Measurements from ENCODE around the gene PARM1. TPM values are rescaled to one million over a fixed set of nuclear protein-coding genes. Genes with fewer than 3 reads are reported as not detected.

PARM1 gene
- polyA plus RNA-seq, 1 of the 3 experiments (the other 2 are of a cell fraction): not detected

DNA sequence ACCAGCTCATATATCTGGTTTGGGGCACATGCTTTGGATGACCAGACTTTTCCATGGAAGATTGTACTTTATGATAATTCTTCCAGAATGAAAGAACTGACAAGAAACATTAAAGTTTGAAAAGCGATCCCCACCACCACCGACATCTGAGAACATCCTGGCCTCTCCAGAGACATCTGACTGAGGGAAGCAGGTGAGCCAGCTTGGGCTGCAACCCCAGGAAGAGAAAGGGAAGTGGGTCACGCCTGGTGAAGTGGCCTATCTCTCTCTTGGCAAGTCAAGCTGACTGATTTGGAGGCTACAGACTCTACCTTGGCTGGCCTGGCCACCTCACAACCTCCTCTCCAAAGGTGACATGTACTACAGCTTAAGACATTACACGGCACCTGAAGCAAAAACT is 20.7 kb downstream of the PARM1 start:
- no peaks in the 10 kb centered on the region for H3K36me3 ChIP-seq (replicated peaks in 1 of 2; ENCODE audit: control insufficient read depth in 1 of 2, insufficient read depth in 2 of 2, low read length in 1 of 2)
- no peak overlapping the region for H2AFZ ChIP-seq (ENCODE audit: low read depth)
- H4K20me1 ChIP-seq (ENCODE audit: insufficient read depth): no peaks in the 10 kb centered on the region
- no peaks in the 10 kb centered on the region for H3K4me1 ChIP-seq (ENCODE audit: control insufficient read depth in 1 of 2, insufficient read depth in 2 of 2, low read depth in 1 of 2, low read length in 1 of 2)
- POLR2A ChIA-PET: no interaction called here
- H3K4me3 ChIP-seq (ENCODE audit: low read depth in 2 of 2, low read length in 1 of 2): no peak overlapping the region
- CTCF ChIA-PET: no interaction called here
- WGBS (ENCODE audit: low lambda C conversion rate): 2% methylated on average over 4 of the region's 4 CpGs
- H3K9me3 ChIP-seq: no peaks in the 10 kb centered on the region
- H3K4me2 ChIP-seq: no peak overlapping the region
- H3K9me2 ChIP-seq: no peaks in the 10 kb centered on the region
- DNase-seq: no peak
- no peaks in the 10 kb centered on the region for H3K27me3 ChIP-seq (ENCODE audit: insufficient read depth)
- TF ChIP-seq TEAD4 (IDR thresholded peaks at IDR 0.05; ENCODE audit: borderline replicate concordance, insufficient read depth) (no peak), RFX5 (IDR thresholded peaks at IDR 0.05; ENCODE audit: low read length) (no peak), NRF1 (IDR thresholded peaks at IDR 0.05; ENCODE audit: low read depth, low read length) (no peak), YY1 (IDR thresholded peaks at IDR 0.05; ENCODE audit: low read depth) (no peak), SMC3 (IDR thresholded peaks at IDR 0.05; ENCODE audit: low read depth, low read length) (no peak), GATA2 (CRISPR knock-in tag; IDR thresholded peaks at IDR 0.05) (no peak), JUND (IDR thresholded peaks at IDR 0.05) (no peak), RXRA (IDR thresholded peaks at IDR 0.05; ENCODE audit: borderline replicate concordance, low read depth) (no peak), NFIC (IDR thresholded peaks at IDR 0.05; ENCODE audit: borderline replicate concordance) (no peak), CHD2 (IDR thresholded peaks at IDR 0.05; ENCODE audit: low read length, partially characterized antibody) (no peak), FOSL2 (IDR thresholded peaks at IDR 0.05; ENCODE audit: borderline replicate concordance, low read depth) (no peak), MXI1 (IDR thresholded peaks at IDR 0.05; ENCODE audit: low read depth, low read length) (no peak)
- TF ChIP-seq, protein P1, sequence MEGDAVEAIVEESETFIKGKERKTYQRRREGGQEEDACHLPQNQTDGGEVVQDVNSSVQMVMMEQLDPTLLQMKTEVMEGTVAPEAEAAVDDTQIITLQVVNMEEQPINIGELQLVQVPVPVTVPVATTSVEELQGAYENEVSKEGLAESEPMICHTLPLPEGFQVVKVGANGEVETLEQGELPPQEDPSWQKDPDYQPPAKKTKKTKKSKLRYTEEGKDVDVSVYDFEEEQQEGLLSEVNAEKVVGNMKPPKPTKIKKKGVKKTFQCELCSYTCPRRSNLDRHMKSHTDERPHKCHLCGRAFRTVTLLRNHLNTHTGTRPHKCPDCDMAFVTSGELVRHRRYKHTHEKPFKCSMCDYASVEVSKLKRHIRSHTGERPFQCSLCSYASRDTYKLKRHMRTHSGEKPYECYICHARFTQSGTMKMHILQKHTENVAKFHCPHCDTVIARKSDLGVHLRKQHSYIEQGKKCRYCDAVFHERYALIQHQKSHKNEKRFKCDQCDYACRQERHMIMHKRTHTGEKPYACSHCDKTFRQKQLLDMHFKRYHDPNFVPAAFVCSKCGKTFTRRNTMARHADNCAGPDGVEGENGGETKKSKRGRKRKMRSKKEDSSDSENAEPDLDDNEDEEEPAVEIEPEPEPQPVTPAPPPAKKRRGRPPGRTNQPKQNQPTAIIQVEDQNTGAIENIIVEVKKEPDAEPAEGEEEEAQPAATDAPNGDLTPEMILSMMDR (IDR thresholded peaks at IDR 0.05): no peak
- TF ChIP-seq, protein P2, sequence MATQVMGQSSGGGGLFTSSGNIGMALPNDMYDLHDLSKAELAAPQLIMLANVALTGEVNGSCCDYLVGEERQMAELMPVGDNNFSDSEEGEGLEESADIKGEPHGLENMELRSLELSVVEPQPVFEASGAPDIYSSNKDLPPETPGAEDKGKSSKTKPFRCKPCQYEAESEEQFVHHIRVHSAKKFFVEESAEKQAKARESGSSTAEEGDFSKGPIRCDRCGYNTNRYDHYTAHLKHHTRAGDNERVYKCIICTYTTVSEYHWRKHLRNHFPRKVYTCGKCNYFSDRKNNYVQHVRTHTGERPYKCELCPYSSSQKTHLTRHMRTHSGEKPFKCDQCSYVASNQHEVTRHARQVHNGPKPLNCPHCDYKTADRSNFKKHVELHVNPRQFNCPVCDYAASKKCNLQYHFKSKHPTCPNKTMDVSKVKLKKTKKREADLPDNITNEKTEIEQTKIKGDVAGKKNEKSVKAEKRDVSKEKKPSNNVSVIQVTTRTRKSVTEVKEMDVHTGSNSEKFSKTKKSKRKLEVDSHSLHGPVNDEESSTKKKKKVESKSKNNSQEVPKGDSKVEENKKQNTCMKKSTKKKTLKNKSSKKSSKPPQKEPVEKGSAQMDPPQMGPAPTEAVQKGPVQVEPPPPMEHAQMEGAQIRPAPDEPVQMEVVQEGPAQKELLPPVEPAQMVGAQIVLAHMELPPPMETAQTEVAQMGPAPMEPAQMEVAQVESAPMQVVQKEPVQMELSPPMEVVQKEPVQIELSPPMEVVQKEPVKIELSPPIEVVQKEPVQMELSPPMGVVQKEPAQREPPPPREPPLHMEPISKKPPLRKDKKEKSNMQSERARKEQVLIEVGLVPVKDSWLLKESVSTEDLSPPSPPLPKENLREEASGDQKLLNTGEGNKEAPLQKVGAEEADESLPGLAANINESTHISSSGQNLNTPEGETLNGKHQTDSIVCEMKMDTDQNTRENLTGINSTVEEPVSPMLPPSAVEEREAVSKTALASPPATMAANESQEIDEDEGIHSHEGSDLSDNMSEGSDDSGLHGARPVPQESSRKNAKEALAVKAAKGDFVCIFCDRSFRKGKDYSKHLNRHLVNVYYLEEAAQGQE (IDR thresholded peaks at IDR 0.05; ENCODE audit: low read depth, low read length): no peak
- TF ChIP-seq, protein P3, sequence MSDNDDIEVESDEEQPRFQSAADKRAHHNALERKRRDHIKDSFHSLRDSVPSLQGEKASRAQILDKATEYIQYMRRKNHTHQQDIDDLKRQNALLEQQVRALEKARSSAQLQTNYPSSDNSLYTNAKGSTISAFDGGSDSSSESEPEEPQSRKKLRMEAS (IDR thresholded peaks at IDR 0.05; ENCODE audit: low read depth): no peak
- TF ChIP-seq, protein P4, sequence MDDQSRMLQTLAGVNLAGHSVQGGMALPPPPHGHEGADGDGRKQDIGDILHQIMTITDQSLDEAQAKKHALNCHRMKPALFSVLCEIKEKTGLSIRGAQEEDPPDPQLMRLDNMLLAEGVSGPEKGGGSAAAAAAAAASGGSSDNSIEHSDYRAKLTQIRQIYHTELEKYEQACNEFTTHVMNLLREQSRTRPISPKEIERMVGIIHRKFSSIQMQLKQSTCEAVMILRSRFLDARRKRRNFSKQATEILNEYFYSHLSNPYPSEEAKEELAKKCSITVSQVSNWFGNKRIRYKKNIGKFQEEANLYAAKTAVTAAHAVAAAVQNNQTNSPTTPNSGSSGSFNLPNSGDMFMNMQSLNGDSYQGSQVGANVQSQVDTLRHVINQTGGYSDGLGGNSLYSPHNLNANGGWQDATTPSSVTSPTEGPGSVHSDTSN (IDR thresholded peaks at IDR 0.05): no peak
- no peak overlapping the region for H3K27ac ChIP-seq (ENCODE audit: low read depth in 2 of 2, low read length in 1 of 2)
- H3K9ac ChIP-seq: no peak overlapping the region
- no peaks in the 10 kb centered on the region for H3K79me2 ChIP-seq (ENCODE audit: insufficient read depth)
- H3F3A ChIP-seq (replicated peaks; ENCODE audit: insufficient read depth): no peaks in the 10 kb centered on the region
